Activated CD4-positive, alpha-beta T cell treated with anti-CD3 and anti-CD28 coated beads, Interleukin-2, amount 50 U/mL, for 16 hours (primary cell): ENCODE results near the gene AACS.

ENCODE experiments used
- DNase-seq: peaks from one replicate; pipeline ENCODE4 v3.0.0-alpha.2; 2020

The AACS gene

DNA sequence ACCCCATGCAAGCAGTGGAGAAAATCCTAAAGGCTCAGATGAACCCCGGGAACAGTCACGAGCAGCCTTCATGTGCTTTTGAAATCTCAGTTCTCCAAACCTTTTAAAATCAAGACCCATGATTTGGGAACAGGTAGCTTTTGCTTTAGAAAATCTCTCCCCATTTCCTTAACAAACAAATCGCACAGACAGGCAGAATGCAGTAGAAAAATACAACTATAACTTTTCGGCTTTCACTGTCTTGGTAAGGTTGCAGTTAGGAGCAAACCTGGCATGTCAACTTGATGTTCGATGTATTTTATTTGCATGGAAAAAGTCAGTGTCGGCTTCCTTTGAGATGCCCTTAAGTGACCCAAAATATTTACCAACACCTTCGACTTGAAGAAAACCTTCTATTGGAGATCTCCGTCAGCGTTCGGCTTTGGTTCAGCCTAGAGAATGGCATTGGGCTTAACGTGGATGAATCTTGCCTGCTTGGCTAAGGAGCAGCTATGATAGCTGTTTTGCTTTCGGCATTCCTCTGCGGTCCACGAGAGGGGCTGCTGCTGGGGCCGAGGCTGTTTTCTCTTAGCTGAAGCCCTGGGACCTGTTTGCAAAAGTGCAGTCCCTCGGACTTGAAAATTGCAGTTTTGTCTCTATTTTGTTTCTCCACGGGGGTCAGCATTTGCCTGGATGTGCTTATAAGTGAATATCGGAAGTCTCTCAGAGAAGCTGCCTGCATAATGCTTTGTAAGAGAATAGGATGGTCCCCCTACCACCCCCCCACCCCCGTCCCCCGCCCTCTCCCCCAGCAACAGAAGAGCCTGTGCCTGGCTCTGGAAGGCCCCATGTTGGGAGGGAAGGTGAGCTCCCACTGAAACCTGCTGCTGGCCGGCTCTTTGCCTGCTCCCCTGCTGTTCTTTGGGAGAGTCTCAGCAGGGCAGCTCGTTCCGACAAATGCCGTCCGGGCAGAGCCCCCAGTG, 122.8 kb downstream of the AACS start:
- no peak for DNase-seq

DNA sequence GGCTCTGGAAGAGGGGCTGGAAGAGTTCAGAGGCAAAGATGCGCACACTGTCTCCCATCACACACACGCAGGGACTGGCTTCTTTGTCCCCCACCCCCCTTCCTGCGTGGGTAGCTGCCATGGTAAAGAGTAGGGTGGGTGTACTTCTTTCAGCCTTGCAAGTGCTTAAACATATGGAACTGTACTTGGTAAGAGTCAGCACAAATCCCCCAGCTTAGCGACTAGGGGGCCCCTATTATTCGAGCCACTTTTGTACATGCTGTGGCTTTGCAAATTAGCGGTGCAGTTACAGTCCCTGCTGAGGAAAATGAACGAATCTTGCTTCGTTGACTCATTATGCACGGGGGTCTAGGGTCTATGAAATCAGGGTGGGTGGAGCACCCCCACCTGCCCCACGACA, 123.8 kb downstream of the AACS start:
- no peak for DNase-seq

DNA sequence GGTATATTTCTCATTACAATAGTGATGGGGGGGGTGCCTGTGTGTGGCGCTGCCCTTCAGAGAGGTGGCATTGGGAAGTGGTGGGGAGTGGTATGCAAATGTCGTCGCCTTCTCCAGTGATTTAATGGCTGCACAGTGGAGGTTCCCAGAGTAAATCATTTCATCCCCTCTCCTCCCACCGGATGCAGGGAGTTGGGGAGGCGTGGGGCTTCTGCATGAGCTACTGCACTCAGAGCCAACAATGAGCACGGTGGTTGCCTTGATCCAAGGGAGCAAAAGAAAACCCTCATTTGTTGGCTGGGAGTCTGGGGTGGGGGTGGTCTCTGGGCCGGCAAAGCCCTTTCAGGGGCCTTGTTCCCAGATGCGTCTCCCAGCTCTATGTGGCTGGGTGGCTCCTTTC, 124.3 kb downstream of the AACS start:
- no peak for DNase-seq

DNA sequence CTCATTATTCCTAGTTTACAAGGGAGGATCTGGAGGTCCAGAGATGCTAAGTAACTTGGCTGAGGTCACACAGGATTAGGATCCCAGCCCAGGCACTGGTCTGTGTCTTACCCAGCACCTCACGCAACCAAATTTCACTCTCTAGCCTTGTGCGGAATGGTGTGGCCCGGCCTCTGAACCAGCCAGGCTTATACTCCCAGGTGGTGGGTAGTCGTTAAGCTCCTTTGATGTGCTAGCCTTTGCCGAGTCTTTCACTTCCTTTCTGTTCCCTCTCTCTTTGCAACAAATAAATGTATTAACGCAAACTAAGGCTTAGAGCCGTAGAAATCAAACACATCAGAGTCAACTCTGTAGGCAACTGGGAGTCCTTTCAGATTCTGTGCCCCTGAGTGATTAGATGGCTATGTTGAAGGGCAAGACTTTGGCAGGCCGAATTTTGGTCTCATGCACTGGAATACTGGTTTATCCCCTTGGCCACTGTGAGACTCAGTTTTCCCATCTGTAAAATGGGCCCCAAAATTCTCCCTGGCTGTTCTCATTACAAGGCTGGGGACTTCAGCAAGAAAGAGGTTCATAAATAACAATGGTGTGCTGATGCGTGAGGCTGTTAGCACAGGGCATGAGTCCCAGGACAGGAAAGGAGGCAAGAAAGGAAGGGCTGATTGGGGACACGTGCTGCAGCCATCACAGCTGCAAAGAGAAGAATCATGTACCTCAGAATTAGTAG, 126.3 kb downstream of the AACS start:
- DNase-seq: no peak

GRCh38 chr12:125192690-125193221, 127.5 kb downstream of the AACS start:
- no peak for DNase-seq
